ENCODE data around the gene TFRC. TPM values are rescaled to one million over a fixed set of nuclear protein-coding genes. Genes with fewer than 3 reads are reported as not detected.
"Not testable (repeated sequence)": the region's sequence is repeated elsewhere in the genome, so short reads cannot be mapped to it uniquely, and the experiment has no call there.

Gene TFRC
- total RNA-seq, 4 donors from 2014 or later: 102 to 200 (median 126) TPM

DNA sequence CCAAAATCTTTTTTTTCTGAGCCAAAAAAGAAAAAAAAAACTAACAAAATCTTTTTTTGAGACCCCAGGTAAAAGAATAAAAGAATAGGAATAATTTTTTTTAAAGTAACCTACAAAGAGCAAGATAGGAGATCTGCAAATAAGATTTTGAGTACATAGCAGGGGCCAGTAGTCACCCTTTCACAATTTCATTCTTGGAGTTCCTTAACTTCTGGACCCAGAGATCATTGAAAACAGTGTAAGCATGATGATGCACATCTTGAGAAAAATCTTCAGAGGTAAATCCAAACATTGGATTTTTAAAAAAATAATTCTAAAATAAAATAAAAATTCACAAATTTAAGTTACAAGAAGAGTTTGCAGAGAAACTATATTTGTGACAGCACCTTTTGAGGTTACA lies 18.8 kb downstream of the TFRC start:
- no peaks in the 10 kb centered on the region for H3K4me1 ChIP-seq
- no peak overlapping the region for H3K4me3 ChIP-seq
- no peak for DNase-seq
- TF ChIP-seq POLR2A (IDR thresholded peaks at IDR 0.05): no peak
- TF ChIP-seq, protein P1, sequence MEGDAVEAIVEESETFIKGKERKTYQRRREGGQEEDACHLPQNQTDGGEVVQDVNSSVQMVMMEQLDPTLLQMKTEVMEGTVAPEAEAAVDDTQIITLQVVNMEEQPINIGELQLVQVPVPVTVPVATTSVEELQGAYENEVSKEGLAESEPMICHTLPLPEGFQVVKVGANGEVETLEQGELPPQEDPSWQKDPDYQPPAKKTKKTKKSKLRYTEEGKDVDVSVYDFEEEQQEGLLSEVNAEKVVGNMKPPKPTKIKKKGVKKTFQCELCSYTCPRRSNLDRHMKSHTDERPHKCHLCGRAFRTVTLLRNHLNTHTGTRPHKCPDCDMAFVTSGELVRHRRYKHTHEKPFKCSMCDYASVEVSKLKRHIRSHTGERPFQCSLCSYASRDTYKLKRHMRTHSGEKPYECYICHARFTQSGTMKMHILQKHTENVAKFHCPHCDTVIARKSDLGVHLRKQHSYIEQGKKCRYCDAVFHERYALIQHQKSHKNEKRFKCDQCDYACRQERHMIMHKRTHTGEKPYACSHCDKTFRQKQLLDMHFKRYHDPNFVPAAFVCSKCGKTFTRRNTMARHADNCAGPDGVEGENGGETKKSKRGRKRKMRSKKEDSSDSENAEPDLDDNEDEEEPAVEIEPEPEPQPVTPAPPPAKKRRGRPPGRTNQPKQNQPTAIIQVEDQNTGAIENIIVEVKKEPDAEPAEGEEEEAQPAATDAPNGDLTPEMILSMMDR (IDR thresholded peaks at IDR 0.05): no peak
- H3K36me3 ChIP-seq: peaks cover 0 to 100% (median 6%) of the 10 kb centered on the region in 3 donors
- H3K27me3 ChIP-seq: no peaks in the 10 kb centered on the region
- H3K9me3 ChIP-seq: no peaks in the 10 kb centered on the region
- H3K27ac ChIP-seq: no peak overlapping the region

DNA sequence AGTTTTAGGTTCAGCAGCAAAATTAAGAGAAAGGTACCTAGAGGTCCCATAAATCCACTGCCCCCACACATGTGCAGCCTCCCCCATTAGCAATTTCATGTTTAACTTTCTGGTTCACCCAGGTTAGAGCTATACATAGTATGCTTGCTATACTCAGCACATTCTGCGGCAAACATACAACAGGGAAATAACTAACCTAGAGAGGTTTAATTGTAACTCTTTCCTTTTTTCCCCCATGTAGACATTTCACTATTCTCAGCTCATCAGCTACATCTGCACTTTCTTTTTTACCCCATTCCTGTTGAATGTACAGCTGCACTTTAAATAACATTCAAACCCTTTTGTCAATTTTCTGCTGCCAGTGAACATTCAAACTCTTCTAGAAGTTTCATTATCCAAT lies 21.1 kb downstream of the TFRC start:
- TF ChIP-seq POLR2A (IDR thresholded peaks at IDR 0.05): no peak
- TF ChIP-seq, protein P1 (IDR thresholded peaks at IDR 0.05): no peak
- peaks cover 0 to 100% (median 6%) of the 10 kb centered on the region in 3 donors for H3K36me3 ChIP-seq
- no peak overlapping the region for H3K27ac ChIP-seq
- H3K4me3 ChIP-seq: no peak overlapping the region
- H3K9me3 ChIP-seq: no peaks in the 10 kb centered on the region
- no peaks in the 10 kb centered on the region for H3K27me3 ChIP-seq
- DNase-seq: no peak
- no peaks in the 10 kb centered on the region for H3K4me1 ChIP-seq

DNA sequence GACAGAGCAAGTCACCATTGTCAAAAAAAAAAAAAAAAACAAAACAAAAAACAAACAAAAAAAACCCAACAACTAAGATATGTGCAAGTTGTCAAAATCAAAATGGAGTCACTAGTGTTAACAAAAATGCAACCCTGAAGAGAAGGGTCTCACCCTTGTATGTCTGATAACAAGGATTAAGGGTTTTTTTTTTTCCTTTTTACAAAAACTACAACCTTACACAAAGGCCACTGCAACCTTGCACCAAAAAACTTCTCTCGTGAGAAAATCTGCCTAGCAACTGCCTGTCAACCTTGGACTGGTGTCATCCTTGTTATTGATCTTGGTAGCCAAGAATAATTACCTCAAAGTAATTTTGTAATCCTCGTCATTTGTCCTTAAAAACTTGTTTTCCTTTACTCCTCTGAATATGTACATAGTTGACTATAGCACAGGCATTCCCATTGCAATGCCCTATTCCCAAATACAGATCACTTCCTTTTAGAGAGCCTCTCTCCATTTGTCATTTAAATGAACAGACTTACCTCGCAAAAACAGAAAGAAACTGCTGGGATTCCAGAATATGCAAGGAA lies 24.0 kb downstream of the TFRC start:
- TF ChIP-seq POLR2A (IDR thresholded peaks at IDR 0.05): no peak
- TF ChIP-seq, protein P1 (IDR thresholded peaks at IDR 0.05): no peak
- no peaks in the 10 kb centered on the region for H3K4me1 ChIP-seq
- H3K4me3 ChIP-seq: no peak overlapping the region
- H3K9me3 ChIP-seq: no peaks in the 10 kb centered on the region
- H3K36me3 ChIP-seq: peaks cover 0 to 100% (median 0%) of the 10 kb centered on the region in 3 donors
- H3K27ac ChIP-seq: no peak overlapping the region
- no peaks in the 10 kb centered on the region for H3K27me3 ChIP-seq
- no peak for DNase-seq

DNA sequence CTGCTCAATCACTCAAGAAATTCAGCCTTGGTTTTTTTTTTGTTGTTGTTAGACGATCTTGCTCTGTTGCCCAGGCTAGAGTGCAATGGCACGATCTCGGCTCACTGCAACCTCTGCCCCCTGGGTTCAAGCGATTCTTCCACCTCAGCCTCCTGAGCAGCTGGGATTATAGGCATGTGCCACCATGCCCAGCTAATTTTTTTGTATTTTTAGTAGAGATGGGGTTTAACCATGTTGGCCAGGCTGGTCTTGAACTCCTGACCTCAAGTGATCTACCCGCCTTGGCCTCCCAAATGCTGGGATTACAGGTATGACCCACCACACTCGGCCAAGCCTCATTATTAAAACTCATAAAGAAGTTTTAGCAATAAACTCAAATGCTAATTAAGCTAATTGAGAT lies 25.5 kb downstream of the TFRC start:
- H3K27me3 ChIP-seq, DNase-seq, H3K4me1 ChIP-seq, H3K4me3 ChIP-seq, H3K9me3 ChIP-seq, H3K27ac ChIP-seq: not testable (repeated sequence)
- peaks cover 0 to 100% (median 0%) of the 10 kb centered on the region in 3 donors for H3K36me3 ChIP-seq

DNA sequence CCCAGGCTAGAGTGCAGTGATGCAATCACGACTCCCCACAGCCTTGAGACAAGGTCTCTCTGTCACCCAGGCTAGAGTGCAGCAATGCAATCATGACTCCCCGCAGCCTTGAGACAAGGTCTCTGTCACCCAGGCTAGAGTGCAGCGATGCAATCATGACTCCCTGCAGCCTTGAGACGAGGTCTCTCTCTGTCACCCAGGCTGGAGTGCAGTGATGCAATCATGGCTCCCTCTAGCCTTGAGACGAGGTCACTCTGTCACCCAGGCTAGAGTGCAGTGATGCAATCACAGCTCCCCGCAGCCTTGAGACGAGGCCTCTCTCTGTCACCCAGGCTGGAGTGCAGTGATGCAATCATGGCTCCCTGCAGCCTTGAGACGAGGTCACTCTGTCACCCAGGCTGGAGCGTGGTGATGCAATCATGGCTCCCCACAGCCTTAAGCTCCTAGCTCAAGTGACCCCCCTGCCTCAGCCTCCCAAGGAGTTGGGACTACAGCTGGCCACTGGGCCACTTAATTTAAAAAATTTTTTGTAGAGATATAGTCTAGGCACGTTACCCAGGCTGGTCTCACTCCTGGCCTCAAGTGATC lies 26.1 kb downstream of the TFRC start:
- H3K27ac ChIP-seq: peak overlapping the region in 1 of 4 donors; percentile 14
- peak in 2 of 3 donors; percentile 52 to 63 for DNase-seq
- no peaks in the 10 kb centered on the region for H3K4me1 ChIP-seq
- H3K27me3 ChIP-seq: no peaks in the 10 kb centered on the region
- no peaks in the 10 kb centered on the region for H3K9me3 ChIP-seq
- peaks cover 0 to 100% (median 0%) of the 10 kb centered on the region in 3 donors for H3K36me3 ChIP-seq
- no peak overlapping the region for H3K4me3 ChIP-seq
- TF ChIP-seq POLR2A (IDR thresholded peaks at IDR 0.05): no peak
- TF ChIP-seq, protein P1 (IDR thresholded peaks at IDR 0.05): no peak

DNA sequence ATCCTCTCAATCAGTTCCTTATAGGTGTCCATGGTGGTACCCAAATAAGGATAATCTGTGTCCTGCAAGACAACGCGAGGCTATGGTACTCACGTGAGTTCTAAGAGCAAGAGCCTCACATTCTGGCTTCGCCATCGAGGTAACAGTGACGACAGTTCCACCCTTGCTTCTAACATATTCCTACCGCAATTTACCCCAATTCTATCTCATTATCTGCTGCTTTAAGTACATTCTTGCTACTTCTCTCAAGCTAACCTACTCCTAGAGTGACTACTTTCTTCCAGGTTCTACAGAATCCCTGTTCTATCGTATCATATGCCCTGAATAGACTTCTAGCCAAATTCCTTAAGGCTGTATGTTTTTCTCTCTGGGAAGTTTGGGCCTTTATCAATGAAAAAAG lies 26.6 kb downstream of the TFRC start:
- TF ChIP-seq POLR2A (IDR thresholded peaks at IDR 0.05): no peak
- TF ChIP-seq, protein P1 (IDR thresholded peaks at IDR 0.05): no peak
- Histone ChIP-seq H3K9me3 (no peaks in the 10 kb centered on the region), H3K36me3 (peaks cover 0 to 100% (median 0%) of the 10 kb centered on the region in 3 donors), H3K27me3 (no peaks in the 10 kb centered on the region), H3K4me3 (no peak overlapping the region), H3K4me1 (no peaks in the 10 kb centered on the region), H3K27ac (peak overlapping the region in 1 of 4 donors; percentile 14)
- DNase-seq: no peak
